B cell (primary cell): ENCODE results near the gene RUBCNL.

ENCODE experiments used
- EZH2 ChIP-seq: IDR thresholded peaks from 2 replicates; pipeline ENCODE4 v1.6.1; 2012; ENCODE audit warnings: borderline replicate concordance, low read depth, mild to moderate bottlenecking, moderate library complexity, low read length; ENCODE audit not compliant: insufficient read depth, poor library complexity, severe bottlenecking
- TF ChIP-seq, protein P1 (sequence below): fragments of 200-600 bp; IDR thresholded peaks from one replicate; pipeline ENCODE4 v1.8.0; 2022; ENCODE audit warnings: antibody characterized with exemption, mild to moderate bottlenecking

DNA sequence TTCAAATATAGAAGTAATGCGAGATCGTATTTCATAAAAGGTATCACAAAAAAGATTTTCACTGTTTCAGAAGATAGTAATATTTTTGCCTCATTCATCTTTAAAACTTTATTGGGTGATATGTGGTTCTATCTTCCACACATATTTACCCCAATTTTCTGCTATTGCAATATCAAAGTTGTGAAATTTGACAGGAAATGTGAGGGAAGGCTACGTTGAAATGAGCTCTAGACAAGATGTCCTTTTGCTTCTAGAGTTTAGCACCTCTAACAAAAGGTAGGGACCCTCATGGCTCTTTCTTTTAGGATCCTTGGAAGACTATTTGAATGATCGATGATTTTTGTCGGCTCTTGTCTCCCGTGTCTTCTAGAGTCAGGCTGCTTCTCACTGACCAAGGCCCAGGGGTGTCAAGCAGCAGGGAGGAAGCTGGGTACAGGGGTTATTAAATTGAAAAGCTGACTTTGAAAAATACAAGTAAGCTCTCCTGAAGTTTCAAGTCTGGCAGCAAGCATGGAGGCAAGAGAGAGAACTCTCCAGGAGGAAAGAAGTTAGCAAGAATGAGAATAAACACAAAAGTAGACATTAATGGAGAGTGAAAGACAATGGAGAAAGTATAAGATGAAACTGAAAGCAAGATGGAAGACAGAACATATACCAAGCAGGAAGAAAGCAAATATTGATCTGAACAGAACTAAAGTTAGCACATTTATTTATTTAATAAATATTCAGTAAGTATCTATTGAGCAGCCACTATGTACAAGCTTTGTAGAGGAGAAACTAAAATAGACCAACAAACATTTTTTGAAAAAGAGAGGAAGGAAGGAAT, 73.4 kb downstream of the RUBCNL start:
- no peak for TF ChIP-seq EZH2
- TF ChIP-seq, protein P1, sequence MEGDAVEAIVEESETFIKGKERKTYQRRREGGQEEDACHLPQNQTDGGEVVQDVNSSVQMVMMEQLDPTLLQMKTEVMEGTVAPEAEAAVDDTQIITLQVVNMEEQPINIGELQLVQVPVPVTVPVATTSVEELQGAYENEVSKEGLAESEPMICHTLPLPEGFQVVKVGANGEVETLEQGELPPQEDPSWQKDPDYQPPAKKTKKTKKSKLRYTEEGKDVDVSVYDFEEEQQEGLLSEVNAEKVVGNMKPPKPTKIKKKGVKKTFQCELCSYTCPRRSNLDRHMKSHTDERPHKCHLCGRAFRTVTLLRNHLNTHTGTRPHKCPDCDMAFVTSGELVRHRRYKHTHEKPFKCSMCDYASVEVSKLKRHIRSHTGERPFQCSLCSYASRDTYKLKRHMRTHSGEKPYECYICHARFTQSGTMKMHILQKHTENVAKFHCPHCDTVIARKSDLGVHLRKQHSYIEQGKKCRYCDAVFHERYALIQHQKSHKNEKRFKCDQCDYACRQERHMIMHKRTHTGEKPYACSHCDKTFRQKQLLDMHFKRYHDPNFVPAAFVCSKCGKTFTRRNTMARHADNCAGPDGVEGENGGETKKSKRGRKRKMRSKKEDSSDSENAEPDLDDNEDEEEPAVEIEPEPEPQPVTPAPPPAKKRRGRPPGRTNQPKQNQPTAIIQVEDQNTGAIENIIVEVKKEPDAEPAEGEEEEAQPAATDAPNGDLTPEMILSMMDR, result no peak
